Gastroesophageal sphincter (tissue), 3 donors: ENCODE results near the gene FAM83C.
"Not testable (repeated sequence)": the region's sequence is repeated elsewhere in the genome, so short reads cannot be mapped to it uniquely, and the experiment has no call there.

ENCODE experiments used
- EP300 ChIP-seq: sonication (generic); formaldehyde crosslinking; IDR thresholded peaks from one replicate; pipeline ENCODE4 v1.6.1; 2017; ENCODE audit warnings: antibody characterized with exemption, mild to moderate bottlenecking
- POLR2A ChIP-seq, 2 donors: fragments of 450-650 bp; IDR thresholded peaks; one replicate each; pipeline ENCODE4 v1.6.1; 2017; ENCODE audit warnings: antibody characterized with exemption in 2 of 2, mild to moderate bottlenecking in 2 of 2, moderate library complexity in 1 of 2
- TF ChIP-seq, protein P1 (sequence below), 4 experiments: fragments of 200-600 bp in 2 of 4; fragments of 450-650 bp in 2 of 4; sonication (generic) in 1 of 4; IDR thresholded peaks; one replicate each; pipeline ENCODE4 v1.5.1; 2017 to 2019; ENCODE audit warnings: antibody characterized with exemption in 4 of 4, mild to moderate bottlenecking in 2 of 4, moderate library complexity in 2 of 4

DNA sequence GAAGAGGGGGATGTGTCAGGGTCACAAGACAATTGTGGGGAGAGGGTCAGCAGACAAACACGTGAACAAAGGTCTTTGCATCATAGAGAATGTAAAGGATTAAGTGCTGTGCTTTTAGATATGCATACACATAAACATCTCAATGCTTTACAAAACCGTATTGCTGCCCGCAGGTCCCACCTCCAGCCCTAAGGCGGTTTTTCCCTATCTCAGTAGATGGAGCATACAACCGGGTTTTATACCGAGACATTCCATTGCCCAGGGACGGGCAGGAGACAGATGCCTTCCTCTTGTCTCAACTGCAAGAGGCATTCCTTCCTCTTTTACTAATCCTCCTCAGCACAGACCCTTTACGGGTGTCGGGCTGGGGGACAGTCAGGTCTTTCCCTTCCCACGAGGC lies 29.9 kb downstream of the FAM83C start:
- TF ChIP-seq, protein P1, sequence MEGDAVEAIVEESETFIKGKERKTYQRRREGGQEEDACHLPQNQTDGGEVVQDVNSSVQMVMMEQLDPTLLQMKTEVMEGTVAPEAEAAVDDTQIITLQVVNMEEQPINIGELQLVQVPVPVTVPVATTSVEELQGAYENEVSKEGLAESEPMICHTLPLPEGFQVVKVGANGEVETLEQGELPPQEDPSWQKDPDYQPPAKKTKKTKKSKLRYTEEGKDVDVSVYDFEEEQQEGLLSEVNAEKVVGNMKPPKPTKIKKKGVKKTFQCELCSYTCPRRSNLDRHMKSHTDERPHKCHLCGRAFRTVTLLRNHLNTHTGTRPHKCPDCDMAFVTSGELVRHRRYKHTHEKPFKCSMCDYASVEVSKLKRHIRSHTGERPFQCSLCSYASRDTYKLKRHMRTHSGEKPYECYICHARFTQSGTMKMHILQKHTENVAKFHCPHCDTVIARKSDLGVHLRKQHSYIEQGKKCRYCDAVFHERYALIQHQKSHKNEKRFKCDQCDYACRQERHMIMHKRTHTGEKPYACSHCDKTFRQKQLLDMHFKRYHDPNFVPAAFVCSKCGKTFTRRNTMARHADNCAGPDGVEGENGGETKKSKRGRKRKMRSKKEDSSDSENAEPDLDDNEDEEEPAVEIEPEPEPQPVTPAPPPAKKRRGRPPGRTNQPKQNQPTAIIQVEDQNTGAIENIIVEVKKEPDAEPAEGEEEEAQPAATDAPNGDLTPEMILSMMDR (IDR thresholded peaks at IDR 0.05): not testable (repeated sequence)
- not testable (repeated sequence) for TF ChIP-seq POLR2A (IDR thresholded peaks at IDR 0.05); EP300
